ENCODE measurements around the gene KIF1A. TPM values are rescaled to one million over a fixed set of nuclear protein-coding genes. Genes with fewer than 3 reads are reported as not detected.

KIF1A gene
- total and polyA plus RNA-seq, 10 of the 15 experiments (the other 5 are each of a cell fraction or from before 2014, with no cell fraction given), result 0.04 to 0.95 (median 0.06) TPM; not detected in 5

DNA sequence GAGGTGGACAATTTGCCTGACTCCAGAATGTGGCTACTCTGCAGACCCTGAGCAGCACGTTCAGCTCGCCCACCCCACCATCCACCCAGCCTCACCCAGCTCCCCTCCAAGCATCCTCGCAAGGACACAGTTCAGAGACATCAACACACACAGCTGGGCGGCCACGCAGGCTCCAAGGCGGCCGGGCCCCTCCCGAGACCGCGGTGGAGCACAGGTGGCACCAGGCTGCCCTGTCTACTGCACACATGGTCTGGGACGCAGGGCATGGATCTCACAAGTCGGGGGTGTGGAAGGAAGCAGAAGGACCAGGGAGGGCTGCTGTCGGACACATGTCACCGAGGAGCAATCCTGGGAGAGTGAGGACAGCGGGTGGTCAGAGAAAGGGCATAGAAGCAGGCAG, 92.1 kb downstream of the KIF1A start (continued):
- TF ChIP-seq RUNX3 (IDR thresholded peaks at IDR 0.05; ENCODE audit: low read length), result no peak

DNA sequence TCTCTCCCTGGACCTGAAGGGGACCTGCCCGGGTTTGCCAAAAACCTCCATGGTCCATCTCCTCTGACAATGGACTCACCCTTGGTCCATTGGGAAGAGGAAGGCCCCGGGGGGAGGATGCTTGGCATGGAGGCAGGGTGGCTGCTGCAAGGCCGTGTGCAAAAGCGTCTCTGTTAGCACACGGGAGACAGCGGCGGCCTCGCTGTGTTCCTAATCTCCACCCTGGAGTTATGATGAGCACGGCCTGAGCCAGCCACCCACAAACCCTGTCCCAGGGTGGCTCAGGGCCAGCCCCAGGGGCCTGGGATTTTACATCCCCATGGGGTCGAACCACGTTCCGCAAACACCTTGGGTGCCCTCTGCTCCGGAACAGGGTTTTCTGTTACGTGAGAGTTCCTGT, 92.6 kb downstream of the KIF1A start:
- Histone ChIP-seq H3K9me3 (replicated peaks; ENCODE audit: control insufficient read depth, insufficient read depth, low read length) (no peaks in the 10 kb centered on the region), H3K27me3 (replicated peaks in 1 of 2; ENCODE audit: control insufficient read depth in 2 of 2, insufficient read depth in 2 of 2, low read length in 1 of 2) (peaks cover 0 to 1% of the 10 kb centered on the region in 2 experiments; a peak in 2 of 4 replicates), H2AFZ (ENCODE audit: control insufficient read depth, low read depth, low read length) (no peak overlapping the region), H3K4me3 (no peak overlapping the region), H4K20me1 (ENCODE audit: control insufficient read depth, insufficient read depth) (no peaks in the 10 kb centered on the region), H3K9ac (ENCODE audit: control insufficient read depth, insufficient read depth, low read length) (no peak overlapping the region), H3K27ac (ENCODE audit: control insufficient read depth, insufficient read depth) (no peak overlapping the region), H3K4me1 (ENCODE audit: control insufficient read depth, insufficient read depth, low read length) (no peaks in the 10 kb centered on the region), H3K36me3 (ENCODE audit: control insufficient read depth in 2 of 2, insufficient read depth in 2 of 2, low read length in 1 of 2) (no peaks in the 10 kb centered on the region), H3K4me2 (ENCODE audit: control insufficient read depth, insufficient read depth) (no peak overlapping the region), H3K79me2 (ENCODE audit: control insufficient read depth, insufficient read depth, low read length) (no peaks in the 10 kb centered on the region)
- FAIRE-seq (no peak), DNase-seq (ENCODE audit: low read depth, low spot score) (no peak), ATAC-seq (no peak)
- ChIA-PET SMC1A (ENCODE audit: uncharacterized antibody, unreplicated experiment) (no interaction called here), CTCF (no interaction called here), POLR2A (no interaction called here), RAD21 (ENCODE audit: unreplicated experiment) (no interaction called here)
- BruUV-seq (replicated peaks), result no TSS peak
- TF ChIP-seq TBL1XR1 (IDR thresholded peaks at IDR 0.05; ENCODE audit: low read depth, low read length), result no peak
- TF ChIP-seq POLR2A (IDR thresholded peaks at IDR 0.05; ENCODE audit: low read depth, low read length), result no peak
- no peak for TF ChIP-seq FOS (IDR thresholded peaks at IDR 0.05; ENCODE audit: borderline replicate concordance, extremely low read depth, insufficient read length)
- no peak for TF ChIP-seq IRF4 (IDR thresholded peaks at IDR 0.05; ENCODE audit: low read depth, low read length)
- no peak for TF ChIP-seq ASH2L (IDR thresholded peaks at IDR 0.05; ENCODE audit: borderline replicate concordance, low read depth)
- TF ChIP-seq POLR2AphosphoS2 (IDR thresholded peaks at IDR 0.05; ENCODE audit: low read depth, low read length), result no peak
- in situ Hi-C loops (cut with MboI), result no loop called here
- intact Hi-C loops (cut with micrococcal nuclease; ENCODE audit: unreplicated experiment), result no loop called here
- WGBS (ENCODE audit: insufficient coverage, insufficient replicate concordance, low lambda C conversion rate, missing lambda C conversion rate), result 50% methylated on average over 14 of the region's 14 CpGs

- no TSS peak for BruUV-seq (replicated peaks)
- H3K27ac ChIP-seq (ENCODE audit: control insufficient read depth, insufficient read depth), result no peak overlapping the region
- no peaks in the 10 kb centered on the region for H3K4me1 ChIP-seq (ENCODE audit: control insufficient read depth, insufficient read depth, low read length)
- ATAC-seq, result no peak
- 45% methylated on average over 14 of the region's 14 CpGs for WGBS (ENCODE audit: insufficient coverage, insufficient replicate concordance, low lambda C conversion rate, missing lambda C conversion rate)
- H3K27me3 ChIP-seq (replicated peaks in 1 of 2; ENCODE audit: control insufficient read depth in 2 of 2, insufficient read depth in 2 of 2, low read length in 1 of 2), result peaks cover 0 to 1% of the 10 kb centered on the region in 2 experiments; a peak in 2 of 4 replicates
- no peak for FAIRE-seq
- DNase-seq (ENCODE audit: low read depth, low spot score), result no peak
- ChIA-PET RAD21 (ENCODE audit: unreplicated experiment) (no interaction called here), POLR2A (no interaction called here), CTCF (no interaction called here), SMC1A (ENCODE audit: uncharacterized antibody, unreplicated experiment) (interaction anchor here (0.6 kb wide), 1 partner anchor 1054 kb away, joined by 3 read pairs; no protein-coding TSS in a partner anchor)
- no peak overlapping the region for H3K4me2 ChIP-seq (ENCODE audit: control insufficient read depth, insufficient read depth)
- H3K9me3 ChIP-seq (replicated peaks; ENCODE audit: control insufficient read depth, insufficient read depth, low read length), result no peaks in the 10 kb centered on the region
- no peaks in the 10 kb centered on the region for H3K79me2 ChIP-seq (ENCODE audit: control insufficient read depth, insufficient read depth, low read length)
- H3K4me3 ChIP-seq, result no peak overlapping the region
- no peaks in the 10 kb centered on the region for H3K36me3 ChIP-seq (ENCODE audit: control insufficient read depth in 2 of 2, insufficient read depth in 2 of 2, low read length in 1 of 2)
- H2AFZ ChIP-seq (ENCODE audit: control insufficient read depth, low read depth, low read length), result no peak overlapping the region
- H3K9ac ChIP-seq (ENCODE audit: control insufficient read depth, insufficient read depth, low read length), result no peak overlapping the region
- intact Hi-C loops (cut with micrococcal nuclease; ENCODE audit: unreplicated experiment) (no loop called here), in situ Hi-C loops (cut with MboI) (no loop called here)
- H4K20me1 ChIP-seq (ENCODE audit: control insufficient read depth, insufficient read depth), result no peaks in the 10 kb centered on the region
- TF ChIP-seq JUND (IDR thresholded peaks at IDR 0.05; ENCODE audit: low read depth, low read length), result no peak
- TF ChIP-seq SIN3A (IDR thresholded peaks at IDR 0.05; ENCODE audit: low read depth, low read length), result no peak
- no peak for TF ChIP-seq E2F4 (IDR thresholded peaks at IDR 0.05; ENCODE audit: low read depth, low read length)
- no peak for TF ChIP-seq NBN (IDR thresholded peaks at IDR 0.05)
- no peak for TF ChIP-seq ATF7 (IDR thresholded peaks at IDR 0.05; ENCODE audit: low read depth)
- no peak for TF ChIP-seq REST (IDR thresholded peaks at IDR 0.05; ENCODE audit: low read depth, low read length)
- no peak for TF ChIP-seq POU2F2 (IDR thresholded peaks at IDR 0.05; ENCODE audit: borderline replicate concordance, low read depth, low read length)
- no peak for TF ChIP-seq NR2C1 (IDR thresholded peaks at IDR 0.05)
These were observed 93.1 kb downstream of the KIF1A start for GRCh38 chr2:240726876-240727275.
